ENCODE data around the gene ERH.

GRCh38 chr14:69353168-69353567, 44.9 kb downstream of the ERH start:
- TF ChIP-seq CTCF (IDR thresholded peaks at IDR 0.05) = no peak
- no peak for TF ChIP-seq EZH2 (IDR thresholded peaks at IDR 0.05)
